Measurements from ENCODE around the gene PTPRJ.

- no peak for TF ChIP-seq CTCF (conservative IDR thresholded peaks at IDR 0.05; ENCODE audit: low read depth, low read length)
- TF ChIP-seq EZH2 (IDR thresholded peaks at IDR 0.05; ENCODE audit: low read length, unreplicated experiment): no peak
Measured at GRCh38 chr11:48013269-48013901, 33.0 kb downstream of the PTPRJ start.
